Epithelial cell of esophagus (primary cell): Measurements from ENCODE around the gene ANKS1B.
"Not testable (repeated sequence)": the region's sequence is repeated elsewhere in the genome, so short reads cannot be mapped to it uniquely, and the experiment has no call there.

Source experiments
- DNase-seq: peaks from one replicate; pipeline ENCODE4 v3.0.0; 2010; ENCODE audit warnings: low read depth
- H3K4me3 ChIP-seq: 2 replicates; pipeline ENCODE4 v1.5.1; 2011; ENCODE audit warnings: mild to moderate bottlenecking, low read length, control low read depth
- TF ChIP-seq, protein P1 (sequence below): IDR thresholded peaks from 2 replicates; pipeline ENCODE4 v1.5.1; 2011; ENCODE audit warnings: low read depth, mild to moderate bottlenecking, low read length, control low read depth, inconsistent platforms; ENCODE audit not compliant: insufficient read depth; ENCODE audit errors: missing control alignments

The ANKS1B gene

DNA sequence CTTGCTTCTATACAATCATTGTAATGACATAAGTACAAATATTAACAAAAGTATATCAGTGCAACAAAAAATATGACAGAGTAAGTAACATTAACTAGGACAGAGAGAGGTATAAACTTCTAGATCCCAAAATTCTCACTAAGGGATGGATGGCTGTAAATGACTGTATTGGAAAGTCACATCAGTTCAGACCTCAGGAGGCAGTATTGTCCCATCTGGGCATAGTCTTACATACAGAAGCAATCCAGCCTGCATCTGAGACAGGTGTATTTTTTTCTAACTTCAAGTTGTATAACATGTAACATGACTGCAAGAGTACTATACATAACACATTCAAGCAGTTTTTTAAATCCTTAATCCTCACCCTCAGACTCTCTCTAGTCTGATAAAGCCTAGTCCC lies 238.2 kb downstream of the ANKS1B start:
- TF ChIP-seq, protein P1, sequence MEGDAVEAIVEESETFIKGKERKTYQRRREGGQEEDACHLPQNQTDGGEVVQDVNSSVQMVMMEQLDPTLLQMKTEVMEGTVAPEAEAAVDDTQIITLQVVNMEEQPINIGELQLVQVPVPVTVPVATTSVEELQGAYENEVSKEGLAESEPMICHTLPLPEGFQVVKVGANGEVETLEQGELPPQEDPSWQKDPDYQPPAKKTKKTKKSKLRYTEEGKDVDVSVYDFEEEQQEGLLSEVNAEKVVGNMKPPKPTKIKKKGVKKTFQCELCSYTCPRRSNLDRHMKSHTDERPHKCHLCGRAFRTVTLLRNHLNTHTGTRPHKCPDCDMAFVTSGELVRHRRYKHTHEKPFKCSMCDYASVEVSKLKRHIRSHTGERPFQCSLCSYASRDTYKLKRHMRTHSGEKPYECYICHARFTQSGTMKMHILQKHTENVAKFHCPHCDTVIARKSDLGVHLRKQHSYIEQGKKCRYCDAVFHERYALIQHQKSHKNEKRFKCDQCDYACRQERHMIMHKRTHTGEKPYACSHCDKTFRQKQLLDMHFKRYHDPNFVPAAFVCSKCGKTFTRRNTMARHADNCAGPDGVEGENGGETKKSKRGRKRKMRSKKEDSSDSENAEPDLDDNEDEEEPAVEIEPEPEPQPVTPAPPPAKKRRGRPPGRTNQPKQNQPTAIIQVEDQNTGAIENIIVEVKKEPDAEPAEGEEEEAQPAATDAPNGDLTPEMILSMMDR: no peak
- peak; percentile 2 for DNase-seq

DNA sequence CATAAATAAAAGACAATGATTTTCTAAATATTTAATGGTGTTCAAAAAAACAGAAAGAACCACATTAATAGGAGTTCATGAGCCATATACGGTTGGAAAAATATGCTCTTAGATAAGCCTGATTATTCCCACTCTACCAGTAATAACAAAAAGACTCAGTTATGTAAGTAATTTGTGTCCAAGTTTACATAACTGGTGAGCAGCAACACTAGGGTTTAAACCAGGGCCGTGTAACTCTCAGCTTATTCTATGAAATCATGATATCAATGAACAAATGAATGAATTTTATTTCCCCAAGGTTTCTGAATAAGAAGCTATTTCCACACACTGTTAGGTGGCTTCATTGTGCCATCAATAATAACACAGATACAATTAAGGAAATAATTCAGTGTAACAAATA lies 238.8 kb downstream of the ANKS1B start:
- H3K4me3 ChIP-seq: no peak overlapping the region
- DNase-seq: no peak
- TF ChIP-seq, protein P1: no peak

More for the DNA sequence above, 238.2 kb downstream of the ANKS1B start:
- H3K4me3 ChIP-seq: no peak overlapping the region

DNA sequence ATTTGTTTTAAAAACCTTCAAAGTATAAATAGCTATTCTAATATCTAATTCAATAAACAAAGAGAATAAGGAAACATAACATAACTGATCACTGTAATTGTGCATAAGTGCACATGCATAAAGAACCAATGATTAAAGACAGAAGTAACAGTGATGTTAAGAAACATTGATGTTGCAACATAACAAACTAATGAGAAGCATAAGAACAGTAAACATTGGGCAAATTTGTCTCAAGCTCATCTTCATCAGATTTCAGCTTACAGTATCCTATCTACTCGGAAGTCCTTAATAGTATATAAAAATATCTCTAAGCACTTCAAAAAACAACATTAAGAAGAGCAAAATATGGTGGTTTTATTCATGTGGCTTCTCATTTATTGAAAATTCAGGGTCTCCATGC lies 239.6 kb downstream of the ANKS1B start:
- TF ChIP-seq, protein P1: no peak
- no peak for DNase-seq
- no peak overlapping the region for H3K4me3 ChIP-seq

DNA sequence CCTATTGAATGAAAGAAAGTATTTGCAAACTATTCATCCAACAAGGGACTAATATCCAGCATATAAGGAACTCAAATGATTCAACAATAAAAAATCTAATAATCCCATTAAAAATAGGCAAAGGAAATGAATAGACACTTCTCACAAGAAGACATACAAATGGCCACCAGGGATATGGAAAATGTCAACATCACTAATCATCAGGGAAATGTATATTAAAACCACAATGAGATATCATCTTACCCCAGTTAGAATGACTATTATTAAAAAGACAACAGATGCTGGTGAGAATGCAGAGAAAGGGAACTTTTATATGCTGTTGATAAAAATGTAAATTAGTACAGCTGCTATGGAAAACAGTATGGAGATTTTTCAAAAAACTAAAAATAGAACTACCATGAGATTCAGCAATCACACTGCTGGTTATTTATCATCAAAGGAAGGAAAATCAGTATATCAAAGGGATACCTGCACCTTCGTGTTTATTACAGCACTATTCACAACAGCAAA lies 247.9 kb downstream of the ANKS1B start:
- TF ChIP-seq, protein P1: no peak
- H3K4me3 ChIP-seq: no peak overlapping the region
- DNase-seq: no peak

- DNase-seq: no peak
- TF ChIP-seq, protein P1: no peak
- H3K4me3 ChIP-seq: no peak overlapping the region
These were observed 252.6 kb downstream of the ANKS1B start for GRCh38 chr12:99732131-99732530.

- TF ChIP-seq, protein P1: no peak
- no peak for DNase-seq
- H3K4me3 ChIP-seq: no peak overlapping the region
These were observed 261.8 kb downstream of the ANKS1B start for GRCh38 chr12:99722690-99723486.

DNA sequence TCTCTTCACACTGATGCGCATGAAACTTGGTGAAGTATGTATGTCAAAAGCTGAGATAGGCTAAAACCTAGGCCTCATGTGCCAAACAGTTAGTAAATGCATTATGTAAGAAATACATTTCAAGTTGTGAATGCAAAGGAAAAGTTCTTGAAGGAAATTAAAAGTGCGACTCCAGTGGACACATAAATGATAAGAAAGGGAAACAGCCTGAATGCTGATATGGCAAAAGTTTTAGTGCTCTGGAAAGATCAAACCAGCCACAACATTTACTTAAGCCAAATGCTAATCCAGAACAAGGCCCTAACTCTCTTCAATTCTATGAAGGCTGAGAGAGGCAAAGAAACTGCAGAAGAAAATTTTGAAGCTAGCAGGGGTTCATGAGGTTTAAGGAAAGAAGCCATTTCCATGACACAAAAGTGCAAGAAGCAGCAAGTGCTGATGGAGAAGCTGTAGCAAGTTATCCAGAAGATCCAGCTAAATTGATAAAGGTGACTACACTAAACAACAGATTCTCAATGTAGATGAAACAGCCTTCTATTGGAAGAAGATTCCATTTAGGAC lies 262.9 kb downstream of the ANKS1B start:
- no peak overlapping the region for H3K4me3 ChIP-seq
- TF ChIP-seq, protein P1: no peak
- no peak for DNase-seq

- H3K4me3 ChIP-seq, DNase-seq: not testable (repeated sequence)
These were observed 264.7 kb downstream of the ANKS1B start for GRCh38 chr12:99720083-99720465.

GRCh38 chr12:99719411-99720082 lies 265.2 kb downstream of the ANKS1B start:
- not testable (repeated sequence) for H3K4me3 ChIP-seq, DNase-seq

GRCh38 chr12:99715841-99716510 lies 268.8 kb downstream of the ANKS1B start:
- not testable (repeated sequence) for H3K4me3 ChIP-seq, DNase-seq
